COLO668 (cell line): ENCODE measurements around the gene BCAS3.
"Not testable (repeated sequence)": the region's sequence is repeated elsewhere in the genome, so short reads cannot be mapped to it uniquely, and the experiment has no call there.

Experiments
- DNase-seq: peaks from one replicate; lab custom pipeline; 2025; ENCODE audit not compliant: unreplicated experiment; lab: John Stamatoyannopoulos, UW

Gene BCAS3

GRCh38 chr17:60782742-60783141 is 105.1 kb downstream of the BCAS3 start:
- no peak for DNase-seq

- no peak for DNase-seq
These were observed 112.6 kb downstream of the BCAS3 start for GRCh38 chr17:60790205-60790604.

- DNase-seq: no peak
These were observed 114.7 kb downstream of the BCAS3 start for GRCh38 chr17:60792250-60792898.

- no peak for DNase-seq
These were observed 120.9 kb downstream of the BCAS3 start for GRCh38 chr17:60798576-60798975.

GRCh38 chr17:60802377-60802776 is 124.7 kb downstream of the BCAS3 start:
- DNase-seq: no peak

- no peak for DNase-seq
These were observed 125.4 kb downstream of the BCAS3 start for GRCh38 chr17:60803059-60803458.

- DNase-seq: no peak
These were observed 127.2 kb downstream of the BCAS3 start for GRCh38 chr17:60804831-60805230.

GRCh38 chr17:60809421-60809820 is 131.8 kb downstream of the BCAS3 start:
- DNase-seq: no peak

GRCh38 chr17:60814941-60815340 is 137.3 kb downstream of the BCAS3 start:
- DNase-seq: not testable (repeated sequence)

GRCh38 chr17:60817192-60817591 is 139.5 kb downstream of the BCAS3 start:
- DNase-seq: no peak

- DNase-seq: no peak
These were observed 141.9 kb downstream of the BCAS3 start for GRCh38 chr17:60819447-60820130.

- DNase-seq: no peak
These were observed 145.9 kb downstream of the BCAS3 start for GRCh38 chr17:60823515-60823914.

- no peak for DNase-seq
These were observed 147.7 kb downstream of the BCAS3 start for GRCh38 chr17:60825351-60825750.

GRCh38 chr17:60827943-60828342 is 150.3 kb downstream of the BCAS3 start:
- DNase-seq: no peak

- no peak for DNase-seq
These were observed 154.5 kb downstream of the BCAS3 start for GRCh38 chr17:60832151-60832585.

GRCh38 chr17:60832631-60833030 is 155.0 kb downstream of the BCAS3 start:
- DNase-seq: no peak

GRCh38 chr17:60840456-60840855 is 162.8 kb downstream of the BCAS3 start:
- no peak for DNase-seq

GRCh38 chr17:60845012-60845411 is 167.4 kb downstream of the BCAS3 start:
- DNase-seq: no peak

- DNase-seq: no peak
These were observed 168.5 kb downstream of the BCAS3 start for GRCh38 chr17:60846175-60846574.

- DNase-seq: no peak
These were observed 173.5 kb downstream of the BCAS3 start for GRCh38 chr17:60851181-60851580.

- DNase-seq: no peak
These were observed 180.0 kb downstream of the BCAS3 start for GRCh38 chr17:60857556-60858080.

- DNase-seq: no peak
These were observed 184.8 kb downstream of the BCAS3 start for GRCh38 chr17:60862482-60862881.
